ENCODE data around the gene GRM2. TPM values are rescaled to one million over a fixed set of nuclear protein-coding genes. Genes with fewer than 3 reads are reported as not detected.

Gene GRM2
- total RNA-seq, 1 experiment from 2014 or later = 1.9 TPM

- DNase-seq = no peak
- Mint-ChIP-seq H3K4me1 (peaks cover 3 to 4% of the 10 kb centered on the region in 2 experiments), H3K4me3 (no peak overlapping the region), H3K27ac (no peak overlapping the region), H3K27me3 (ENCODE audit: low read depth) (no peaks in the 10 kb centered on the region; the same call in 1 of the 2 replicates), H3K9me3 (peaks cover 38 to 47% of the 10 kb centered on the region in 2 experiments), H3K36me3 (ENCODE audit: insufficient read depth in 1 of 3, low read depth in 3 of 3) (peaks cover 0 to 32% (median 8%) of the 10 kb centered on the region in 3 experiments; a peak in 5 of 7 replicates)
- H2BK12ac ChIP-seq (ENCODE audit: insufficient read length, low read depth, low read length) = no peak overlapping the region
- no peak overlapping the region for H2AK5ac ChIP-seq (ENCODE audit: insufficient read length, low read length)
- no peak overlapping the region for H3T11ph ChIP-seq (ENCODE audit: low read length)
- no peak overlapping the region for H2BK5ac ChIP-seq (ENCODE audit: insufficient read length, low read length)
- H3K9ac ChIP-seq (ENCODE audit: extremely low read depth, insufficient read length, low read length) = no peak overlapping the region
- no peak overlapping the region for H3K18ac ChIP-seq (ENCODE audit: insufficient read length, low read depth, low read length)
- no peak overlapping the region for H3K56ac ChIP-seq (ENCODE audit: insufficient read length, low read depth, low read length)
- no peaks in the 10 kb centered on the region for H3K9me3 ChIP-seq (ENCODE audit: control insufficient read depth, low read depth, low read length)
- H3K23me2 ChIP-seq (ENCODE audit: insufficient read length, low read depth, low read length, poor library complexity, severe bottlenecking) = no peaks in the 10 kb centered on the region
- H3K4ac ChIP-seq (ENCODE audit: low read depth, low read length) = no peak overlapping the region
- H2BK120ac ChIP-seq (ENCODE audit: low read depth, low read length, poor library complexity, severe bottlenecking) = no peak overlapping the region
- H3K27ac ChIP-seq (ENCODE audit: insufficient read length, low read depth, low read length) = no peak overlapping the region
- no peak overlapping the region for H4K5ac ChIP-seq (ENCODE audit: insufficient read length, low read depth, low read length)
- no peak overlapping the region for H4K91ac ChIP-seq (ENCODE audit: insufficient read length, low read depth, low read length)
- TF ChIP-seq CTCF (conservative IDR thresholded peaks at IDR 0.05) = no peak
- H3K79me1 ChIP-seq (ENCODE audit: insufficient read depth, low read depth, low read length, poor library complexity, severe bottlenecking) = no peaks in the 10 kb centered on the region
- H3K14ac ChIP-seq (ENCODE audit: insufficient read depth, low read length) = no peak overlapping the region
- H2BK20ac ChIP-seq (ENCODE audit: low read depth, low read length, poor library complexity, severe bottlenecking) = no peak overlapping the region
- H4K20me1 ChIP-seq (ENCODE audit: control insufficient read depth, insufficient read depth, insufficient read length) = no peaks in the 10 kb centered on the region
- H3K4me2 ChIP-seq (ENCODE audit: insufficient read depth, insufficient read length, low read length) = no peak overlapping the region
- no peak overlapping the region for H4K8ac ChIP-seq (replicated peaks; ENCODE audit: insufficient read length, low read depth, low read length)
- no peak overlapping the region for H2BK15ac ChIP-seq (ENCODE audit: low read depth, low read length)
- H3K79me2 ChIP-seq (ENCODE audit: insufficient read depth, low read length) = no peaks in the 10 kb centered on the region
- no peak overlapping the region for H2AFZ ChIP-seq (ENCODE audit: low read length)
- no peak overlapping the region for H3K23ac ChIP-seq (ENCODE audit: insufficient read length, low read depth, low read length)
- no peaks in the 10 kb centered on the region for H3K27me3 ChIP-seq (ENCODE audit: insufficient read depth, low read length)
- no peaks in the 10 kb centered on the region for H3K4me1 ChIP-seq (ENCODE audit: insufficient read depth, low read length)
Measured at GRCh38 chr3:51759203-51759602, 52.3 kb downstream of the GRM2 start.

Other genes with a start within 250 kb of the GRM2 start
- 31.0 and 31.7 TPM in 2 replicates for gene DCAF1, start 207.1 kb upstream of the GRM2 start, total RNA-seq (2021)
- gene RAD54L2, start 168.3 kb upstream of the GRM2 start, total RNA-seq (2021) = 40.4 and 40.7 TPM in 2 replicates
- gene TEX264, start 35.8 kb upstream of the GRM2 start, total RNA-seq (2021) = 15.0 and 17.3 TPM in 2 replicates
- not detected in 2 replicates for gene IQCF6, start 72.2 kb downstream of the GRM2 start, total RNA-seq (2021)
- gene IQCF2, start 154.5 kb downstream of the GRM2 start, total RNA-seq (2021) = not detected in 2 replicates
- not detected in 2 replicates for gene IQCF5, start 168.5 kb downstream of the GRM2 start, total RNA-seq (2021)
- gene IQCF1, start 196.3 kb downstream of the GRM2 start, total RNA-seq (2021) = not detected in 2 replicates
- 64.0 and 67.1 TPM in 2 replicates for gene RRP9, start 234.8 kb downstream of the GRM2 start, total RNA-seq (2021)
- 1.3 and 2.1 TPM in 2 replicates for gene PARP3, start 235.3 kb downstream of the GRM2 start, total RNA-seq (2021)
- gene GPR62, start 248.3 kb downstream of the GRM2 start, total RNA-seq (2021) = 0.13 and 0.33 TPM in 2 replicates